ENCODE results near the gene TSPAN5.

DNA sequence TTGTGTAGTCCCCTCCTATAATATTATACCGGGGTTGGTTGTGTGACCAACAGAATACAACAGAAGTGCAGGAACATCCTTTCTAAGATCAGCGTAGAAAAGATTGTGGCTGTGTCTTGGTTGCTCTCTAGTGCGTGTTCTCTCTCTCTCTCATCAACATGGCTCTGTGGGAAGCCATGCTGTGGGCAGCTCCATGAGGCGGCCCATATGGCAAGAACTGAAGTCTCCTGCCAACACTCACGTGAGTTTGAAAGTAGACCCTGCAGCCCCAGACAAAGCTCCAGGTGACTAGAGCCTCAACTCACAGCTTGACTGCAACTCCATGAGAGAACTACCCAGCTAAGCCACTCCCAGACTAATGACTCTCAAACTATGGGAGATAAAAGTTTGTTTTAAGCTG, 118.7 kb downstream of the TSPAN5 start:
- TF ChIP-seq POLR2AphosphoS5 (IDR thresholded peaks at IDR 0.05; ENCODE audit: low read depth, low read length) (no peak), TAF1 (IDR thresholded peaks at IDR 0.05; ENCODE audit: low read depth, low read length) (no peak), POLR2A (IDR thresholded peaks at IDR 0.05; ENCODE audit: low read depth, low read length) (no peak), SPI1 (IDR thresholded peaks at IDR 0.05; ENCODE audit: low read depth, low read length) (no peak), POU2F2 (IDR thresholded peaks at IDR 0.05; ENCODE audit: low read depth, low read length) (no peak)
